GM23338 (cell line): ENCODE measurements around the gene TUBA8. TPM values are rescaled to one million over a fixed set of nuclear protein-coding genes. Genes with fewer than 3 reads are reported as not detected.

Experiments used
- ATAC-seq: fragments of 200-7000 bp; cut with Tn5 transposase; 3 replicates; pipeline ENCODE4 v1.9.1; 2020
- DNase-seq: peaks from one replicate; pipeline ENCODE4 v3.0.0-alpha.2; 2015; ENCODE audit warnings: low spot score
- H2AFZ ChIP-seq: fragments of 200-600 bp; sonication (generic); 2 replicates; pipeline ENCODE4 v1.8.0; 2016; ENCODE audit warnings: antibody characterized with exemption, mild to moderate bottlenecking, moderate library complexity
- H3F3A ChIP-seq: fragments of 200-600 bp; sonication (generic); replicated peaks from 2 replicates; pipeline ENCODE4 v1.8.0; 2017; ENCODE audit warnings: antibody characterized with exemption, mixed run types, low read depth
- H3K27ac ChIP-seq: fragments of 200-600 bp; sonication (generic); 2 replicates; pipeline ENCODE4 v1.6.1; 2016; ENCODE audit warnings: low read depth
- H3K27me3 ChIP-seq: fragments of 200-600 bp; sonication (generic); 2 replicates; pipeline ENCODE4 v1.8.0; 2016; ENCODE audit warnings: mild to moderate bottlenecking, mixed run types, moderate library complexity; ENCODE audit not compliant: insufficient read depth
- H3K36me3 ChIP-seq: fragments of 200-600 bp; sonication (generic); 2 replicates; pipeline ENCODE4 v1.8.0; 2016; ENCODE audit warnings: mild to moderate bottlenecking; ENCODE audit not compliant: insufficient read depth
- H3K4me1 ChIP-seq: fragments of 200-600 bp; sonication (generic); 2 replicates; pipeline ENCODE4 v1.8.0; 2016; ENCODE audit warnings: mild to moderate bottlenecking, moderate library complexity; ENCODE audit not compliant: insufficient read depth
- H3K4me2 ChIP-seq: fragments of 200-600 bp; sonication (generic); 2 replicates; pipeline ENCODE4 v1.7.1; 2017; ENCODE audit warnings: mixed run types
- H3K4me3 ChIP-seq: fragments of 200-600 bp; sonication (generic); 2 replicates; pipeline ENCODE4 v1.6.1; 2016; ENCODE audit warnings: mixed run types
- H3K79me2 ChIP-seq: fragments of 200-600 bp; sonication (generic); replicated peaks from 2 replicates; pipeline ENCODE4 v1.8.0; 2017; ENCODE audit warnings: mild to moderate bottlenecking; ENCODE audit not compliant: insufficient read depth
- H3K9me2 ChIP-seq: fragments of 200-600 bp; sonication (generic); 2 replicates; pipeline ENCODE4 v1.8.0; 2017; ENCODE audit not compliant: insufficient read depth
- H4K20me1 ChIP-seq: fragments of 200-600 bp; sonication (generic); replicated peaks from 2 replicates; pipeline ENCODE4 v1.8.0; 2017; ENCODE audit warnings: mild to moderate bottlenecking; ENCODE audit not compliant: insufficient read depth
- H3K27ac Mint-ChIP-seq: 2 replicates; pipeline ENCODE4 v1.8.0; 2020; ENCODE audit warnings: inconsistent platforms, mild to moderate bottlenecking, moderate library complexity, mixed read lengths
- H3K27me3 Mint-ChIP-seq: 3 replicates; pipeline ENCODE4 v1.8.0; 2022; ENCODE audit warnings: low read depth, mild to moderate bottlenecking, moderate library complexity, mixed read lengths, inconsistent platforms; ENCODE audit not compliant: insufficient read depth, poor library complexity
- H3K36me3 Mint-ChIP-seq: 3 replicates; pipeline ENCODE4 v1.8.0; 2021; ENCODE audit warnings: low read depth, mild to moderate bottlenecking, inconsistent platforms, moderate library complexity, mixed read lengths
- H3K4me1 Mint-ChIP-seq: 3 replicates; pipeline ENCODE4 v1.8.0; 2020; ENCODE audit warnings: mild to moderate bottlenecking, inconsistent platforms, mixed read lengths
- H3K4me3 Mint-ChIP-seq: 3 replicates; pipeline ENCODE4 v1.8.0; 2021; ENCODE audit warnings: moderate library complexity, mild to moderate bottlenecking, inconsistent platforms, mixed read lengths
- H3K9me3 Mint-ChIP-seq: 3 replicates; pipeline ENCODE4 v1.8.0; 2020; ENCODE audit warnings: moderate library complexity, mild to moderate bottlenecking, inconsistent platforms, mixed read lengths
- CREB1 ChIP-seq: fragments of 250-450 bp; sonication (Bioruptor Pico); IDR thresholded peaks from 2 replicates; pipeline ENCODE4 v1.5.0; 2020; ENCODE audit warnings: low read depth, mild to moderate bottlenecking, moderate library complexity
- EZH2 ChIP-seq: fragments of 200-600 bp; sonication (generic); IDR thresholded peaks from one replicate; pipeline ENCODE4 v1.8.0; 2017; ENCODE audit warnings: antibody characterized with exemption, mild to moderate bottlenecking, low read depth; ENCODE audit not compliant: unreplicated experiment
- EZH2phosphoT487 ChIP-seq: fragments of 200-600 bp; sonication (generic); IDR thresholded peaks from one replicate; pipeline ENCODE4 v1.8.1; 2018; ENCODE audit warnings: antibody characterized with exemption; ENCODE audit not compliant: unreplicated experiment
- POLR2AphosphoS5 ChIP-seq: IDR thresholded peaks from 2 replicates; pipeline ENCODE4 v1.6.1; 2016; ENCODE audit warnings: antibody characterized with exemption, low read depth
- ZNF114 ChIP-seq: fragments of 250-450 bp; sonication (Bioruptor Pico); IDR thresholded peaks from 2 replicates; pipeline ENCODE4 v1.5.0; 2020; ENCODE audit warnings: mild to moderate bottlenecking, moderate library complexity
- ZNF331 ChIP-seq: fragments of 250-450 bp; sonication (Bioruptor Pico); IDR thresholded peaks from 2 replicates; pipeline ENCODE4 v1.5.0; 2020; ENCODE audit warnings: low read depth, mild to moderate bottlenecking, moderate library complexity
- polyA plus RNA-seq: library from polyadenylated mRNA; unstranded; fragments of >200 nt; fragmentation: Nextera tagmentation; extraction: Ambion mirVana; gene quantifications from 2 replicates; pipeline ENCODE4 v1.2.1, GENCODE V29; 2016
- total RNA-seq: library from RNA; depleted of rRNA; stranded (reverse); fragments of >200 nt; shearing (Covaris generic); gene quantifications from 2 replicates; pipeline ENCODE4 v1.2.3, GENCODE V29; 2014
- TF ChIP-seq, protein P1 (sequence below): IDR thresholded peaks from one replicate; pipeline ENCODE4 v1.6.1; 2018; ENCODE audit warnings: antibody characterized with exemption; ENCODE audit not compliant: unreplicated experiment
- TF ChIP-seq, protein P2 (sequence below): fragments of 250-450 bp; sonication (Bioruptor Pico); IDR thresholded peaks from 2 replicates; pipeline ENCODE4 v1.5.0; 2020; ENCODE audit warnings: mild to moderate bottlenecking, moderate library complexity

Gene TUBA8
- total and polyA plus RNA-seq, 2 experiments from 2014 or later: 0.31 to 0.48 TPM

DNA sequence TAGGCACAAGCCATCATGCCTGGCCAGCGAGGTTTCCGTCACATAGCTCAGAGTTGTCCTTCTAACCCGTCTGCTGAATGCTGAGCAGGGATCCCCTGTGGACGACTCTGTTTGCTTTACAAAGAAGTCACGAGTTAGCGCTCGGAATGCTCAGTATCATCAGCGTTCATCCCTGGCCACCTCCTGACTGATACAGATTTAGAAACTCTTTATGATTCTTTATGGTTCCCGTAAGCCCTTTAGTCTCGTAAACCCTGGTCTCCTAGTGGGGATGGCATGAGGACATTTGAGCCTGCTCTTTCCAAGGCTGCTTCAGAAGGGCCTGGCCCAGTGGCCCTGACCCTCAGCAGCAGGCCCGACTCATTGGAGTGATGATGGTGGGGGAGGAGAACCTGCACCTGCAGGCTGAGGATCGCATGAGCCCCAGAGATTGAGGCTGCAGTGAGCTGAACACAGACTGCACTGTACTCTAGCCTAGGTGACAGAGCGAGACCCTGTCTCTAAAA is 23.2 kb upstream of the TUBA8 start (continued):
- TF ChIP-seq, protein P1, sequence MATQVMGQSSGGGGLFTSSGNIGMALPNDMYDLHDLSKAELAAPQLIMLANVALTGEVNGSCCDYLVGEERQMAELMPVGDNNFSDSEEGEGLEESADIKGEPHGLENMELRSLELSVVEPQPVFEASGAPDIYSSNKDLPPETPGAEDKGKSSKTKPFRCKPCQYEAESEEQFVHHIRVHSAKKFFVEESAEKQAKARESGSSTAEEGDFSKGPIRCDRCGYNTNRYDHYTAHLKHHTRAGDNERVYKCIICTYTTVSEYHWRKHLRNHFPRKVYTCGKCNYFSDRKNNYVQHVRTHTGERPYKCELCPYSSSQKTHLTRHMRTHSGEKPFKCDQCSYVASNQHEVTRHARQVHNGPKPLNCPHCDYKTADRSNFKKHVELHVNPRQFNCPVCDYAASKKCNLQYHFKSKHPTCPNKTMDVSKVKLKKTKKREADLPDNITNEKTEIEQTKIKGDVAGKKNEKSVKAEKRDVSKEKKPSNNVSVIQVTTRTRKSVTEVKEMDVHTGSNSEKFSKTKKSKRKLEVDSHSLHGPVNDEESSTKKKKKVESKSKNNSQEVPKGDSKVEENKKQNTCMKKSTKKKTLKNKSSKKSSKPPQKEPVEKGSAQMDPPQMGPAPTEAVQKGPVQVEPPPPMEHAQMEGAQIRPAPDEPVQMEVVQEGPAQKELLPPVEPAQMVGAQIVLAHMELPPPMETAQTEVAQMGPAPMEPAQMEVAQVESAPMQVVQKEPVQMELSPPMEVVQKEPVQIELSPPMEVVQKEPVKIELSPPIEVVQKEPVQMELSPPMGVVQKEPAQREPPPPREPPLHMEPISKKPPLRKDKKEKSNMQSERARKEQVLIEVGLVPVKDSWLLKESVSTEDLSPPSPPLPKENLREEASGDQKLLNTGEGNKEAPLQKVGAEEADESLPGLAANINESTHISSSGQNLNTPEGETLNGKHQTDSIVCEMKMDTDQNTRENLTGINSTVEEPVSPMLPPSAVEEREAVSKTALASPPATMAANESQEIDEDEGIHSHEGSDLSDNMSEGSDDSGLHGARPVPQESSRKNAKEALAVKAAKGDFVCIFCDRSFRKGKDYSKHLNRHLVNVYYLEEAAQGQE: no peak
- TF ChIP-seq ZNF331 (CRISPR knock-in tag) (no peak), ZNF114 (CRISPR knock-in tag) (no peak), EZH2 (no peak)

DNA sequence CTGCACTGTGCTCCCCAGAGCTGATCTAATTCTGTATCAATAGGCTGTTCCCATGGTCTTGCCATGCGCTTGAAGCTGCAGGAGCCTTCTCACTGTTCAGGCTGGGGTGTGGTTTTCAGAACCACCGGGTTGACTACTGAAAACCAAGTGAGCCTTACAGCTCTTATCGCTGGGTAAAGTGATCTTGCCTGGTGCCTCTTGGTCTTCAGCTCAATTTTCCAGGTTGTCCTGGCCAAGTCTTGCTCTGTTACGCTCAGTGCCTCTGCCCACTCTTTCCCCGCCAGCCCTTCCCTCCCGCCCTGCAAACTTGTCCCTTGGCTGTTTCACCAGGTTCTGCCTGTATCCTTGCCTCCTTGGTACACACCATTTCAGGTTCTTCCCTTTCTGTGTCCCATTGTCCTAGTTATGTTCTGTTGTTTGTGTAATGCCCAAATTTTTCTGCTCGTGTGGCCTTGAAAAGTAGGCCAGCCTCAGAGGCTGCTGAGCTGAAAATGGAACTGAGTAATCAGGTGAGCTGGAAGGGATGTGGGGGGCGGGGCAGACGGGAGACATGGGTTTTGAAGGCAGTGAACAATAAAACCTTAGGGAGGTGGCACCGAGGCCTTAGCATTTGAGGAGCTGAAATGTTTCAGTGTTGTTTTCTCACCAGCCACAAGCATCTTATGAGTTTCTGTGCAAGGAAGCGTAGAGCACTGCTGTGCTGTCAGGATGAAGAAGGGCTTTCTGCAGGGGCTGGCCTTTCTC is 21.6 kb upstream of the TUBA8 start:
- Mint-ChIP-seq H3K9me3 (no peaks in the 10 kb centered on the region; the same call in 2 of the 3 replicates), H3K4me3 (no peak overlapping the region), H3K27ac (no peak overlapping the region), H3K4me1 (peaks cover 2% of the 10 kb centered on the region; the same call in 2 of the 3 replicates), H3K36me3 (peaks cover 76% of the 10 kb centered on the region), H3K27me3 (peaks cover 8% of the 10 kb centered on the region)
- Histone ChIP-seq H3K4me2 (no peak overlapping the region), H2AFZ (no peak overlapping the region), H3K4me3 (no peak overlapping the region), H3K27me3 (no peaks in the 10 kb centered on the region), H3K9me2 (no peaks in the 10 kb centered on the region), H3K79me2 (no peaks in the 10 kb centered on the region), H4K20me1 (peaks cover 6% of the 10 kb centered on the region; the same call in 1 of the 2 replicates), H3K36me3 (peaks cover 12% of the 10 kb centered on the region), H3K4me1 (no peaks in the 10 kb centered on the region), H3F3A (no peaks in the 10 kb centered on the region), H3K27ac (no peak overlapping the region)
- no peak for ATAC-seq
- DNase-seq: no peak
- TF ChIP-seq EZH2phosphoT487 (no peak), ZNF114 (CRISPR knock-in tag) (no peak), CREB1 (CRISPR knock-in tag) (no peak), EZH2 (no peak), POLR2AphosphoS5 (no peak), ZNF331 (CRISPR knock-in tag) (no peak)
- TF ChIP-seq, protein P1: no peak
- TF ChIP-seq, protein P2, sequence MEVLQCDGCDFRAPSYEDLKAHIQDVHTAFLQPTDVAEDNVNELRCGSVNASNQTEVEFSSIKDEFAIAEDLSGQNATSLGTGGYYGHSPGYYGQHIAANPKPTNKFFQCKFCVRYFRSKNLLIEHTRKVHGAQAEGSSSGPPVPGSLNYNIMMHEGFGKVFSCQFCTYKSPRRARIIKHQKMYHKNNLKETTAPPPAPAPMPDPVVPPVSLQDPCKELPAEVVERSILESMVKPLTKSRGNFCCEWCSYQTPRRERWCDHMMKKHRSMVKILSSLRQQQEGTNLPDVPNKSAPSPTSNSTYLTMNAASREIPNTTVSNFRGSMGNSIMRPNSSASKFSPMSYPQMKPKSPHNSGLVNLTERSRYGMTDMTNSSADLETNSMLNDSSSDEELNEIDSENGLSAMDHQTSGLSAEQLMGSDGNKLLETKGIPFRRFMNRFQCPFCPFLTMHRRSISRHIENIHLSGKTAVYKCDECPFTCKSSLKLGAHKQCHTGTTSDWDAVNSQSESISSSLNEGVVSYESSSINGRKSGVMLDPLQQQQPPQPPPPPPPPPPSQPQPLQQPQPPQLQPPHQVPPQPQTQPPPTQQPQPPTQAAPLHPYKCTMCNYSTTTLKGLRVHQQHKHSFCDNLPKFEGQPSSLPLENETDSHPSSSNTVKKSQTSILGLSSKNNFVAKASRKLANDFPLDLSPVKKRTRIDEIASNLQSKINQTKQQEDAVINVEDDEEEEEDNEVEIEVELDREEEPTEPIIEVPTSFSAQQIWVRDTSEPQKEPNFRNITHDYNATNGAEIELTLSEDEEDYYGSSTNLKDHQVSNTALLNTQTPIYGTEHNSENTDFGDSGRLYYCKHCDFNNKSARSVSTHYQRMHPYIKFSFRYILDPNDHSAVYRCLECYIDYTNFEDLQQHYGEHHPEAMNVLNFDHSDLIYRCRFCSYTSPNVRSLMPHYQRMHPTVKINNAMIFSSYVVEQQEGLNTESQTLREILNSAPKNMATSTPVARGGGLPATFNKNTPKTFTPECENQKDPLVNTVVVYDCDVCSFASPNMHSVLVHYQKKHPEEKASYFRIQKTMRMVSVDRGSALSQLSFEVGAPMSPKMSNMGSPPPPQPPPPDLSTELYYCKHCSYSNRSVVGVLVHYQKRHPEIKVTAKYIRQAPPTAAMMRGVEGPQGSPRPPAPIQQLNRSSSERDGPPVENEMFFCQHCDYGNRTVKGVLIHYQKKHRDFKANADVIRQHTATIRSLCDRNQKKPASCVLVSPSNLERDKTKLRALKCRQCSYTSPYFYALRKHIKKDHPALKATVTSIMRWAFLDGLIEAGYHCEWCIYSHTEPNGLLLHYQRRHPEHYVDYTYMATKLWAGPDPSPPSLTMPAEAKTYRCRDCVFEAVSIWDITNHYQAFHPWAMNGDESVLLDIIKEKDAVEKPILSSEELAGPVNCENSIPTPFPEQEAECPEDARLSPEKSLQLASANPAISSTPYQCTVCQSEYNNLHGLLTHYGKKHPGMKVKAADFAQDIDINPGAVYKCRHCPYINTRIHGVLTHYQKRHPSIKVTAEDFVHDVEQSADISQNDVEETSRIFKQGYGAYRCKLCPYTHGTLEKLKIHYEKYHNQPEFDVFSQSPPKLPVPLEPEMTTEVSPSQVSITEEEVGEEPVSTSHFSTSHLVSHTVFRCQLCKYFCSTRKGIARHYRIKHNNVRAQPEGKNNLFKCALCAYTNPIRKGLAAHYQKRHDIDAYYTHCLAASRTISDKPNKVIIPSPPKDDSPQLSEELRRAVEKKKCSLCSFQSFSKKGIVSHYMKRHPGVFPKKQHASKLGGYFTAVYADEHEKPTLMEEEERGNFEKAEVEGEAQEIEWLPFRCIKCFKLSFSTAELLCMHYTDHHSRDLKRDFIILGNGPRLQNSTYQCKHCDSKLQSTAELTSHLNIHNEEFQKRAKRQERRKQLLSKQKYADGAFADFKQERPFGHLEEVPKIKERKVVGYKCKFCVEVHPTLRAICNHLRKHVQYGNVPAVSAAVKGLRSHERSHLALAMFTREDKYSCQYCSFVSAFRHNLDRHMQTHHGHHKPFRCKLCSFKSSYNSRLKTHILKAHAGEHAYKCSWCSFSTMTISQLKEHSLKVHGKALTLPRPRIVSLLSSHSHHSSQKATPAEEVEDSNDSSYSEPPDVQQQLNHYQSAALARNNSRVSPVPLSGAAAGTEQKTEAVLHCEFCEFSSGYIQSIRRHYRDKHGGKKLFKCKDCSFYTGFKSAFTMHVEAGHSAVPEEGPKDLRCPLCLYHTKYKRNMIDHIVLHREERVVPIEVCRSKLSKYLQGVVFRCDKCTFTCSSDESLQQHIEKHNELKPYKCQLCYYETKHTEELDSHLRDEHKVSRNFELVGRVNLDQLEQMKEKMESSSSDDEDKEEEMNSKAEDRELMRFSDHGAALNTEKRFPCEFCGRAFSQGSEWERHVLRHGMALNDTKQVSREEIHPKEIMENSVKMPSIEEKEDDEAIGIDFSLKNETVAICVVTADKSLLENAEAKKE: no peak
